Mucosa of gallbladder (tissue), 1 donor: ENCODE data around the gene SYNJ1. TPM values are rescaled to one million over a fixed set of nuclear protein-coding genes. Genes with fewer than 3 reads are reported as not detected.

Source experiments
- DNase-seq: peaks from one replicate; pipeline ENCODE4 v3.0.0-alpha.2; 2020; ENCODE audit warnings: low spot score
- total RNA-seq: library from RNA; stranded (reverse); gene quantifications from one replicate; pipeline ENCODE4 v1.2.1, GENCODE V29; 2021
- donor health status: DM: no; HTN: no; CAD: no.

SYNJ1 gene
- total RNA-seq, 1 donor from 2014 or later, result 17.5 TPM

- no peak for DNase-seq
These were observed 146.1 kb downstream of the SYNJ1 start for GRCh38 chr21:32581732-32582131.

GRCh38 chr21:32580949-32581348, 146.9 kb downstream of the SYNJ1 start:
- DNase-seq, result no peak

Other genes with a start within 250 kb of the SYNJ1 start
- 2.1 TPM for gene TCP10L, start 142.5 kb downstream of the SYNJ1 start, total RNA-seq
- 43.2 TPM for gene CFAP298, start 115.6 kb downstream of the SYNJ1 start, total RNA-seq
- gene PAXBP1, start 43.7 kb upstream of the SYNJ1 start, total RNA-seq, result 31.2 TPM